Measurements from ENCODE around the gene RUNDC3A.

DNA sequence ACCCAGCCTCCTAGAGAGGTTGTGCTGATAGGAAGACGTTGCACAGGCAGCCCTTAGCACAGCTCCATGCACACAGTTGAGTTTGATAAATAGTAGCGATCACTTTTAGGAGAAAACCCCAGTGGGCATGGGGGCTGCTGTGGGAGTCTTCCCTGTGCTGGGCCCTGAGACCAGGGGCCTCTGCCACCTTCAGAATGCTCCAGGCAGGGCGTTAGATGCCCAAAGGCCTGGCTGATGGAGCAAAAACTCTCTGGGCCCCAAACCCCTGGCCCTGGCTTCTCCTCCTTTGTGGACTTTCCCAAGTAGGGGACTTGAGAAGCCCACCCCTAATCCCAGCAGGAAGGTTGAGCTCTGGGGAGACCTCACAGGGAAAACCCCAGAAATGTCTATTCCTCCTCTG, 26.1 kb upstream of the RUNDC3A start:
- TF ChIP-seq, protein P1, sequence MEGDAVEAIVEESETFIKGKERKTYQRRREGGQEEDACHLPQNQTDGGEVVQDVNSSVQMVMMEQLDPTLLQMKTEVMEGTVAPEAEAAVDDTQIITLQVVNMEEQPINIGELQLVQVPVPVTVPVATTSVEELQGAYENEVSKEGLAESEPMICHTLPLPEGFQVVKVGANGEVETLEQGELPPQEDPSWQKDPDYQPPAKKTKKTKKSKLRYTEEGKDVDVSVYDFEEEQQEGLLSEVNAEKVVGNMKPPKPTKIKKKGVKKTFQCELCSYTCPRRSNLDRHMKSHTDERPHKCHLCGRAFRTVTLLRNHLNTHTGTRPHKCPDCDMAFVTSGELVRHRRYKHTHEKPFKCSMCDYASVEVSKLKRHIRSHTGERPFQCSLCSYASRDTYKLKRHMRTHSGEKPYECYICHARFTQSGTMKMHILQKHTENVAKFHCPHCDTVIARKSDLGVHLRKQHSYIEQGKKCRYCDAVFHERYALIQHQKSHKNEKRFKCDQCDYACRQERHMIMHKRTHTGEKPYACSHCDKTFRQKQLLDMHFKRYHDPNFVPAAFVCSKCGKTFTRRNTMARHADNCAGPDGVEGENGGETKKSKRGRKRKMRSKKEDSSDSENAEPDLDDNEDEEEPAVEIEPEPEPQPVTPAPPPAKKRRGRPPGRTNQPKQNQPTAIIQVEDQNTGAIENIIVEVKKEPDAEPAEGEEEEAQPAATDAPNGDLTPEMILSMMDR (IDR thresholded peaks at IDR 0.05; ENCODE audit: insufficient read depth, low read length, poor library complexity, severe bottlenecking): no peak
- no peak for TF ChIP-seq EZH2phosphoT487 (conservative IDR thresholded peaks at IDR 0.05; ENCODE audit: low read length)

Measured in SU-DHL-6 (cell line).